ENCODE data around the gene LRRC32. TPM values are rescaled to one million over a fixed set of nuclear protein-coding genes. Genes with fewer than 3 reads are reported as not detected.

The LRRC32 gene
- 5.5 and 5.7 TPM in 2 replicates for total RNA-seq

GRCh38 chr11:76670485-76671236 lies at the start of gene LRRC32:
TSS of gene LRRC32 (minus strand) at chr11:76670747. CDS start at chr11:76665954, 4,793 bp downstream.
- H3K27ac Mint-ChIP-seq: peak within 1 kb of the TSS; percentile 15
- intact Hi-C loops (cut with micrococcal nuclease): loop anchor here (1.0 to 5.0 kb wide), 3 partner anchors 43 to 288 kb away; partner anchors contain the start of genes GVQW3 and THAP12
- H3K36me3 Mint-ChIP-seq (ENCODE audit: low read depth): no peaks in the 10 kb centered on the region
- H3K4me1 Mint-ChIP-seq (ENCODE audit: low read depth): peaks cover 31% of the 10 kb centered on the region
- peak within 1 kb of the TSS; percentile 77 for H3K4me3 Mint-ChIP-seq
- H3K27me3 Mint-ChIP-seq (ENCODE audit: insufficient read depth): peaks cover 12% of the 10 kb centered on the region
- DNase-seq (ENCODE audit: low spot score): no peak
- H3K9me3 Mint-ChIP-seq: no peaks in the 10 kb centered on the region

GRCh38 chr11:76719686-76720085 lies 49.1 kb upstream of the LRRC32 start:
- H3K4me3 Mint-ChIP-seq: no peak overlapping the region
- H3K9me3 Mint-ChIP-seq: no peaks in the 10 kb centered on the region
- no peaks in the 10 kb centered on the region for H3K36me3 Mint-ChIP-seq (ENCODE audit: low read depth)
- intact Hi-C loops (cut with micrococcal nuclease): no loop called here
- H3K27me3 Mint-ChIP-seq (ENCODE audit: insufficient read depth): peaks cover 7% of the 10 kb centered on the region
- no peak for DNase-seq (ENCODE audit: low spot score)
- no peaks in the 10 kb centered on the region for H3K4me1 Mint-ChIP-seq (ENCODE audit: low read depth)
- H3K27ac Mint-ChIP-seq: no peak overlapping the region

- intact Hi-C loops (cut with micrococcal nuclease): no loop called here
- peaks cover 6% of the 10 kb centered on the region for H3K27me3 Mint-ChIP-seq (ENCODE audit: insufficient read depth)
- no peak overlapping the region for H3K4me3 Mint-ChIP-seq
- H3K4me1 Mint-ChIP-seq (ENCODE audit: low read depth): no peaks in the 10 kb centered on the region
- H3K36me3 Mint-ChIP-seq (ENCODE audit: low read depth): no peaks in the 10 kb centered on the region
- H3K27ac Mint-ChIP-seq: no peak overlapping the region
- DNase-seq (ENCODE audit: low spot score): no peak
- H3K9me3 Mint-ChIP-seq: no peaks in the 10 kb centered on the region
These were observed 48.7 kb upstream of the LRRC32 start for GRCh38 chr11:76719281-76719680.

GRCh38 chr11:76717816-76718215 lies 47.3 kb upstream of the LRRC32 start:
- Mint-ChIP-seq H3K9me3 (no peaks in the 10 kb centered on the region), H3K27me3 (ENCODE audit: insufficient read depth) (peaks cover 6% of the 10 kb centered on the region), H3K27ac (no peak overlapping the region), H3K4me1 (ENCODE audit: low read depth) (no peaks in the 10 kb centered on the region), H3K36me3 (ENCODE audit: low read depth) (no peaks in the 10 kb centered on the region), H3K4me3 (no peak overlapping the region)
- intact Hi-C loops (cut with micrococcal nuclease): no loop called here
- no peak for DNase-seq (ENCODE audit: low spot score)

GRCh38 chr11:76717369-76717768 lies 46.8 kb upstream of the LRRC32 start:
- no peak for DNase-seq (ENCODE audit: low spot score)
- intact Hi-C loops (cut with micrococcal nuclease): no loop called here
- no peak overlapping the region for H3K4me3 Mint-ChIP-seq

GRCh38 chr11:76716268-76716667 lies 45.7 kb upstream of the LRRC32 start:
- no peaks in the 10 kb centered on the region for H3K9me3 Mint-ChIP-seq
- intact Hi-C loops (cut with micrococcal nuclease): no loop called here
- no peaks in the 10 kb centered on the region for H3K36me3 Mint-ChIP-seq (ENCODE audit: low read depth)
- peaks cover 3% of the 10 kb centered on the region for H3K27me3 Mint-ChIP-seq (ENCODE audit: insufficient read depth)
- no peak overlapping the region for H3K27ac Mint-ChIP-seq
- no peaks in the 10 kb centered on the region for H3K4me1 Mint-ChIP-seq (ENCODE audit: low read depth)
- DNase-seq (ENCODE audit: low spot score): no peak
- H3K4me3 Mint-ChIP-seq: no peak overlapping the region

More at GRCh38 chr11:76717369-76717768, 46.8 kb upstream of the LRRC32 start:
- H3K27ac Mint-ChIP-seq: no peak overlapping the region
- H3K4me1 Mint-ChIP-seq (ENCODE audit: low read depth): no peaks in the 10 kb centered on the region
- H3K9me3 Mint-ChIP-seq: no peaks in the 10 kb centered on the region
- H3K27me3 Mint-ChIP-seq (ENCODE audit: insufficient read depth): peaks cover 5% of the 10 kb centered on the region
- H3K36me3 Mint-ChIP-seq (ENCODE audit: low read depth): no peaks in the 10 kb centered on the region

GRCh38 chr11:76714493-76714892 lies 43.9 kb upstream of the LRRC32 start:
- no peaks in the 10 kb centered on the region for H3K9me3 Mint-ChIP-seq
- no peak overlapping the region for H3K27ac Mint-ChIP-seq
- DNase-seq (ENCODE audit: low spot score): no peak
- no peaks in the 10 kb centered on the region for H3K4me1 Mint-ChIP-seq (ENCODE audit: low read depth)
- H3K4me3 Mint-ChIP-seq: no peak overlapping the region
- H3K27me3 Mint-ChIP-seq (ENCODE audit: insufficient read depth): peaks cover 5% of the 10 kb centered on the region
- intact Hi-C loops (cut with micrococcal nuclease): no loop called here
- no peaks in the 10 kb centered on the region for H3K36me3 Mint-ChIP-seq (ENCODE audit: low read depth)

GRCh38 chr11:76713499-76713898 lies 43.0 kb upstream of the LRRC32 start:
- H3K4me1 Mint-ChIP-seq (ENCODE audit: low read depth): no peaks in the 10 kb centered on the region
- DNase-seq (ENCODE audit: low spot score): no peak
- H3K4me3 Mint-ChIP-seq: no peak overlapping the region
- intact Hi-C loops (cut with micrococcal nuclease): no loop called here
- H3K27ac Mint-ChIP-seq: no peak overlapping the region
- peaks cover 5% of the 10 kb centered on the region for H3K27me3 Mint-ChIP-seq (ENCODE audit: insufficient read depth)
- no peaks in the 10 kb centered on the region for H3K36me3 Mint-ChIP-seq (ENCODE audit: low read depth)
- H3K9me3 Mint-ChIP-seq: no peaks in the 10 kb centered on the region

- H3K4me1 Mint-ChIP-seq (ENCODE audit: low read depth): no peaks in the 10 kb centered on the region
- H3K27me3 Mint-ChIP-seq (ENCODE audit: insufficient read depth): peaks cover 5% of the 10 kb centered on the region
- no peak for DNase-seq (ENCODE audit: low spot score)
- intact Hi-C loops (cut with micrococcal nuclease): no loop called here
- no peaks in the 10 kb centered on the region for H3K36me3 Mint-ChIP-seq (ENCODE audit: low read depth)
- no peak overlapping the region for H3K4me3 Mint-ChIP-seq
- no peak overlapping the region for H3K27ac Mint-ChIP-seq
- no peaks in the 10 kb centered on the region for H3K9me3 Mint-ChIP-seq
These were observed 41.6 kb upstream of the LRRC32 start for GRCh38 chr11:76712125-76712524.

- Mint-ChIP-seq H3K36me3 (ENCODE audit: low read depth) (no peaks in the 10 kb centered on the region), H3K27me3 (ENCODE audit: insufficient read depth) (peaks cover 8% of the 10 kb centered on the region), H3K27ac (no peak overlapping the region), H3K4me3 (no peak overlapping the region), H3K4me1 (ENCODE audit: low read depth) (no peaks in the 10 kb centered on the region), H3K9me3 (no peaks in the 10 kb centered on the region)
- intact Hi-C loops (cut with micrococcal nuclease): no loop called here
- no peak for DNase-seq (ENCODE audit: low spot score)
These were observed 39.2 kb upstream of the LRRC32 start for GRCh38 chr11:76709756-76710155.

- Mint-ChIP-seq H3K4me1 (ENCODE audit: low read depth) (no peaks in the 10 kb centered on the region), H3K27me3 (ENCODE audit: insufficient read depth) (peaks cover 8% of the 10 kb centered on the region), H3K36me3 (ENCODE audit: low read depth) (no peaks in the 10 kb centered on the region), H3K4me3 (no peak overlapping the region), H3K9me3 (no peaks in the 10 kb centered on the region), H3K27ac (no peak overlapping the region)
- DNase-seq (ENCODE audit: low spot score): no peak
- intact Hi-C loops (cut with micrococcal nuclease): no loop called here
These were observed 38.6 kb upstream of the LRRC32 start for GRCh38 chr11:76708972-76709660.

- H3K27me3 Mint-ChIP-seq (ENCODE audit: insufficient read depth): peaks cover 14% of the 10 kb centered on the region
- H3K27ac Mint-ChIP-seq: no peak overlapping the region
- no peaks in the 10 kb centered on the region for H3K4me1 Mint-ChIP-seq (ENCODE audit: low read depth)
- DNase-seq (ENCODE audit: low spot score): no peak
- H3K36me3 Mint-ChIP-seq (ENCODE audit: low read depth): no peaks in the 10 kb centered on the region
- no peak overlapping the region for H3K4me3 Mint-ChIP-seq
- intact Hi-C loops (cut with micrococcal nuclease): no loop called here
- H3K9me3 Mint-ChIP-seq: no peaks in the 10 kb centered on the region
These were observed 36.8 kb upstream of the LRRC32 start for GRCh38 chr11:76707293-76707825.

GRCh38 chr11:76706667-76707066 lies 36.1 kb upstream of the LRRC32 start:
- peaks cover 14% of the 10 kb centered on the region for H3K27me3 Mint-ChIP-seq (ENCODE audit: insufficient read depth)
- H3K9me3 Mint-ChIP-seq: no peaks in the 10 kb centered on the region
- H3K4me1 Mint-ChIP-seq (ENCODE audit: low read depth): no peaks in the 10 kb centered on the region
- H3K4me3 Mint-ChIP-seq: no peak overlapping the region
- no peak for DNase-seq (ENCODE audit: low spot score)
- H3K36me3 Mint-ChIP-seq (ENCODE audit: low read depth): no peaks in the 10 kb centered on the region
- H3K27ac Mint-ChIP-seq: no peak overlapping the region
- intact Hi-C loops (cut with micrococcal nuclease): no loop called here

All from activated T-helper 1 cell treated with anti-CD3 and anti-CD28 coated beads, Interleukin-12 subunit alpha, Interleukin-12 subunit beta, Interleukin-2, Interleukin-4 antibody, amounts not matched to agents 30 ng/mL and 10 ng/mL and 1 ng/mL, durations not matched to agents 14 hours and 24 hours and 36 hours (primary cell).